Naive thymus-derived CD8-positive, alpha-beta T cell (primary cell): ENCODE measurements around the gene GYG1. TPM values are rescaled to one million over a fixed set of nuclear protein-coding genes. Genes with fewer than 3 reads are reported as not detected.
A peak's percentile ranks its signal among the peaks of the same experiment; 100 is the strongest.

Experiments used
- ATAC-seq, 2 donors: fragments of 150-1000 bp; cut with Tn5 transposase in 1 of 2; sonication (Bioruptor Pico), chemical (Tn5 transposase) in 1 of 2; 1 replicate in 1 of 2; 2 replicates in 1 of 2; pipeline ENCODE4 v1.10.0; 2021; ENCODE audit warnings: mild to moderate bottlenecking in 2 of 2, moderate library complexity in 2 of 2
- POLR2A ChIA-PET: fragments of 350-600 bp; sonication (Branson Sonifier 250); formaldehyde crosslinking; loops from one replicate; lab custom pipeline; 2021; ENCODE audit warnings: antibody characterized with exemption; lab: Charles Lee
- DNase-seq, 10 donors: peaks; one replicate each; pipeline versions ENCODE4 v3.0.0 to v3.0.0-alpha.2; 2020 to 2022
- H3K27ac Mint-ChIP-seq, 10 donors: one replicate each; pipeline ENCODE4 v1.8.0; 2020 to 2022; ENCODE audit warnings: mild to moderate bottlenecking in 10 of 10, mixed read lengths in 10 of 10, moderate library complexity in 4 of 10, inconsistent platforms in 1 of 10
- H3K27me3 Mint-ChIP-seq, 5 donors: one replicate each; pipeline ENCODE4 v1.8.0; 2021 to 2022; ENCODE audit warnings: mixed read lengths in 5 of 5
- H3K36me3 Mint-ChIP-seq, 3 donors: one replicate each; pipeline ENCODE4 v1.8.0; 2020 to 2022; ENCODE audit warnings: mixed read lengths in 3 of 3, mild to moderate bottlenecking in 2 of 3, inconsistent platforms in 1 of 3
- H3K4me1 Mint-ChIP-seq, 4 donors: one replicate each; pipeline ENCODE4 v1.8.0; 2021 to 2022; ENCODE audit warnings: mixed read lengths in 4 of 4
- H3K4me3 Mint-ChIP-seq, 10 donors: one replicate each; pipeline ENCODE4 v1.8.0; 2020 to 2022; ENCODE audit warnings: mild to moderate bottlenecking in 10 of 10, mixed read lengths in 10 of 10, moderate library complexity in 6 of 10, inconsistent platforms in 1 of 10
- H3K9me3 Mint-ChIP-seq, 9 donors: one replicate each; pipeline ENCODE4 v1.8.0; 2020 to 2022; ENCODE audit warnings: mixed read lengths in 9 of 9, mild to moderate bottlenecking in 3 of 9, inconsistent platforms in 1 of 9, moderate library complexity in 1 of 9
- polyA plus RNA-seq, 3 donors: library from polyadenylated mRNA; unstranded; fragments of 300-500 nt; fragmentation: Illumina TruSeq; gene quantifications; one replicate each; pipeline ENCODE4 v1.2.3, GENCODE V29; 2021
- total RNA-seq, 8 experiments: library from RNA in 2 of 8; stranded (reverse) in 2 of 8; gene quantifications; one replicate each; pipeline ENCODE4 v1.2.3 and lab custom pipeline; 2021 to 2026

GYG1 gene
- total and polyA plus RNA-seq, 5 experiments from 2014 or later: 18.7 to 28.0 (median 23.4) TPM

DNA sequence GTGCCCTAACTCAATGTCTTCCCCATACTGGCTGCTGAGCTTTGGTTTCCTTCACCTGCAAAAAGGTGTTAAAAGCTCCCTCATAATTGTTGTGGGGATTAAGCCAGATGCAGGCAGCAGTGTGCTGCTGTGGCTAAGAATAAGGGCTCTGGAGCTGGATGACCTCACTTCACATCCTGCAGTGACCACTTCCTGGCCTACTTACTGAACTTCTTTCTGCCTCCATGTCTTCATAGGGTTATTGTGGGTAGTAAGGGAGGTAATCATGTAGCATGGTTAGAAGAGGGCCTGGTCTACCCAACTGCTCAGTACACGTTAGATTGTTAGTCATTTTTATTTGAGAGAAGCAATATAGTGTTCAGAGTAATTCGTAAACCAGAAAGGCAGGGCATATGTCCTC is 18.4 kb downstream of the GYG1 start:
- Mint-ChIP-seq H3K4me3 (peak overlapping the region in 1 of 10 donors; percentile 40), H3K27ac (peak overlapping the region in 3 of 10 donors; percentile 22 to 89 (median 71)), H3K9me3 (no peaks in the 10 kb centered on the region), H3K4me1 (peaks cover 5 to 19% (median 13%) of the 10 kb centered on the region in 4 donors), H3K27me3 (no peaks in the 10 kb centered on the region), H3K36me3 (peaks cover 16 to 69% (median 40%) of the 10 kb centered on the region in 3 donors)
- DNase-seq (peak in 4 of 10 donors; percentile 10 to 47 (median 14)), ATAC-seq (peak; percentile 42 to 68)
- POLR2A ChIA-PET: interaction anchor here (2.6 kb wide), 1 partner anchor 18 kb away, joined by 11 read pairs; the partner anchor contains the start of gene GYG1

GRCh38 chr3:149010504-149010951 is 19.2 kb downstream of the GYG1 start:
- no peak for ATAC-seq
- DNase-seq: no peak
- Mint-ChIP-seq H3K4me1 (peaks cover 10 to 23% (median 17%) of the 10 kb centered on the region in 4 donors), H3K27ac (peak overlapping the region in 4 of 10 donors; percentile 7 to 89 (median 32)), H3K9me3 (no peaks in the 10 kb centered on the region), H3K36me3 (peaks cover 22 to 74% (median 43%) of the 10 kb centered on the region in 3 donors), H3K4me3 (no peak overlapping the region), H3K27me3 (no peaks in the 10 kb centered on the region)
- POLR2A ChIA-PET: interaction anchor here (0.7 to 2.6 kb wide), 2 partner anchors 11 to 19 kb away, joined by 5 to 11 read pairs; partner anchors contain the start of gene GYG1

- no peak for ATAC-seq
- Mint-ChIP-seq H3K4me1 (peaks cover 12 to 25% (median 20%) of the 10 kb centered on the region in 4 donors), H3K27ac (peak overlapping the region in 4 of 10 donors; percentile 7 to 89 (median 32)), H3K4me3 (no peak overlapping the region), H3K27me3 (no peaks in the 10 kb centered on the region), H3K9me3 (no peaks in the 10 kb centered on the region), H3K36me3 (peaks cover 22 to 75% (median 45%) of the 10 kb centered on the region in 3 donors)
- POLR2A ChIA-PET: interaction anchor here (2.6 kb wide), 1 partner anchor 19 kb away, joined by 11 read pairs; the partner anchor contains the start of gene GYG1
- no peak for DNase-seq
Measured at GRCh38 chr3:149010966-149011365, 19.6 kb downstream of the GYG1 start.

GRCh38 chr3:149011676-149012075 is 20.3 kb downstream of the GYG1 start:
- no peak for ATAC-seq
- DNase-seq: no peak
- Mint-ChIP-seq H3K4me1 (peaks cover 16 to 26% (median 22%) of the 10 kb centered on the region in 4 donors), H3K27ac (no peak overlapping the region), H3K36me3 (peaks cover 22 to 77% (median 45%) of the 10 kb centered on the region in 3 donors), H3K4me3 (no peak overlapping the region), H3K27me3 (no peaks in the 10 kb centered on the region), H3K9me3 (no peaks in the 10 kb centered on the region)
- POLR2A ChIA-PET: no interaction called here

- H3K4me1 Mint-ChIP-seq: peaks cover 17 to 25% (median 21%) of the 10 kb centered on the region in 4 donors
- H3K27ac Mint-ChIP-seq: no peak overlapping the region
- no peaks in the 10 kb centered on the region for H3K9me3 Mint-ChIP-seq
- DNase-seq (no peak), ATAC-seq (no peak)
- peaks cover 12 to 71% (median 39%) of the 10 kb centered on the region in 3 donors for H3K36me3 Mint-ChIP-seq
- POLR2A ChIA-PET: no interaction called here
- no peak overlapping the region for H3K4me3 Mint-ChIP-seq
- H3K27me3 Mint-ChIP-seq: no peaks in the 10 kb centered on the region
Measured at GRCh38 chr3:149013726-149014125, 22.4 kb downstream of the GYG1 start.

DNA sequence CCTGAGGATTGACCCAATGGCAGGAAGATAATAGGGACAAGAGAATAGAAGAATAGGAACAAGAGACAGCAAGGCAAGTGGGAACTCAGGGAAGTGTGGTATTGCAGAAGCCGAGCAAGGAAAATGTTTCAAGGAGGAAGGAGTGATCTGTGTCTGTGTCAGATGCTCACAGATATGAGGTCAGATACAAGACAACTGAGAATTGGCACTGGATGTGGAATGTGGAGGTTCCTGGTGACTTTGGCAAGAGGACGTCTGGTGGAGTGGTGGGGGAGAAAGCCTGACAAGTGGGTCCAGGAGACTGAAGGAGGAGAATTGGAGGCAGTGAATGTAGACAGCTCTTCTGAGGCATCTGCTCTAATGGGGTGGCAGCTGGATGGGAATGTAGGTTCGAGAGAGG is 24.1 kb downstream of the GYG1 start:
- H3K9me3 Mint-ChIP-seq: no peaks in the 10 kb centered on the region

GRCh38 chr3:149016242-149016641 is 24.9 kb downstream of the GYG1 start:
- Mint-ChIP-seq H3K4me1 (peaks cover 12 to 18% (median 15%) of the 10 kb centered on the region in 4 donors), H3K27me3 (no peaks in the 10 kb centered on the region), H3K9me3 (no peaks in the 10 kb centered on the region), H3K4me3 (no peak overlapping the region), H3K27ac (peak overlapping the region in 2 of 10 donors; percentile 12 to 57), H3K36me3 (peaks cover 8 to 64% (median 21%) of the 10 kb centered on the region in 3 donors)
- POLR2A ChIA-PET: no interaction called here
- ATAC-seq (no peak), DNase-seq (no peak)

More for the DNA sequence above, 24.1 kb downstream of the GYG1 start:
- H3K27me3 Mint-ChIP-seq: no peaks in the 10 kb centered on the region
- ATAC-seq: no peak
- POLR2A ChIA-PET: no interaction called here
- peaks cover 13 to 20% (median 15%) of the 10 kb centered on the region in 4 donors for H3K4me1 Mint-ChIP-seq
- no peak for DNase-seq
- H3K27ac Mint-ChIP-seq: peak overlapping the region in 4 of 10 donors; percentile 11 to 57 (median 14)
- H3K36me3 Mint-ChIP-seq: peaks cover 12 to 66% (median 30%) of the 10 kb centered on the region in 3 donors
- H3K4me3 Mint-ChIP-seq: no peak overlapping the region

- DNase-seq: no peak
- Mint-ChIP-seq H3K4me1 (peaks cover 10 to 18% (median 15%) of the 10 kb centered on the region in 4 donors), H3K27me3 (no peaks in the 10 kb centered on the region), H3K36me3 (peaks cover 6 to 60% (median 15%) of the 10 kb centered on the region in 3 donors), H3K9me3 (no peaks in the 10 kb centered on the region), H3K27ac (peak overlapping the region in 1 of 10 donors; percentile 57), H3K4me3 (no peak overlapping the region)
- POLR2A ChIA-PET: no interaction called here
- no peak for ATAC-seq
Measured at GRCh38 chr3:149016669-149017541, 25.6 kb downstream of the GYG1 start.

- POLR2A ChIA-PET: no interaction called here
- no peaks in the 10 kb centered on the region for H3K9me3 Mint-ChIP-seq
- peaks cover 10 to 18% (median 15%) of the 10 kb centered on the region in 4 donors for H3K4me1 Mint-ChIP-seq
- H3K27me3 Mint-ChIP-seq: no peaks in the 10 kb centered on the region
- no peak for ATAC-seq
- H3K27ac Mint-ChIP-seq: peak overlapping the region in 2 of 10 donors; percentile 1 to 53
- H3K36me3 Mint-ChIP-seq: peaks cover 6 to 64% (median 20%) of the 10 kb centered on the region in 3 donors
- no peak overlapping the region for H3K4me3 Mint-ChIP-seq
- DNase-seq: no peak
Measured at GRCh38 chr3:149018247-149018646, 26.9 kb downstream of the GYG1 start.

GRCh38 chr3:149019580-149019979 is 28.2 kb downstream of the GYG1 start:
- POLR2A ChIA-PET: no interaction called here
- H3K4me3 Mint-ChIP-seq: no peak overlapping the region
- peaks cover 9 to 17% (median 13%) of the 10 kb centered on the region in 4 donors for H3K4me1 Mint-ChIP-seq
- H3K27me3 Mint-ChIP-seq: no peaks in the 10 kb centered on the region
- H3K27ac Mint-ChIP-seq: peak overlapping the region in 4 of 10 donors; percentile 7 to 55 (median 20)
- no peak for DNase-seq
- ATAC-seq: no peak
- peaks cover 0 to 1% (median 0%) of the 10 kb centered on the region in 9 donors for H3K9me3 Mint-ChIP-seq
- H3K36me3 Mint-ChIP-seq: peaks cover 12 to 68% (median 23%) of the 10 kb centered on the region in 3 donors

DNA sequence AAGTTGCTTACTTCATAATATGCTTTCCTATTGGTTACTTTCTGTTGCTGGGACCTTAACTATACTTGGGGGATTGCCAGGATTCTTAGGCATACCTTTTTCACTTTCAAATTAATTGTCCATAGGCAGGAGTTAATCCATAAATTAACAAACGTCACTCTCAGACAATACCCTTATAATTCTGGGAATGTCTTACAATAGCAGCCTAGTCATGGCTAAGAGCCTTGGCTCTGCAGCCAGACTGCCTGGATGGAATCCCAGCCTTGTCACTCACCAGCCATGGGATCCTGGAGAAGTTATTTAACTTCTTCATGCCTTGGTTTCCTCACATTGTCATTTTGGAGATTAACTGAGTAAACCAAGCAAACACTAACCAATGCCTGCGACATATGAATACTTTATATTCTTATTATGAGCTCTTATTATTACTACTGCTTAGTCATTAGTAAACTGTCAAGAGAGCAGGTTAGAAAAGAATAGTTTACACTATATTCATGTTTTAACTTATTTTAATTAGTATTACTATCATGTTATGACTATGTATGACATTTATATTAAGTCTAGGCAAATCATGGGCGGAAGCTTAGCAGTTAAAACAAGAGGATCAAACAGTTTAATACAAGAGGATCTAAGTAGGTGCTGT is 29.0 kb downstream of the GYG1 start:
- peak overlapping the region in 2 of 10 donors; percentile 2 to 10 for H3K27ac Mint-ChIP-seq

DNA sequence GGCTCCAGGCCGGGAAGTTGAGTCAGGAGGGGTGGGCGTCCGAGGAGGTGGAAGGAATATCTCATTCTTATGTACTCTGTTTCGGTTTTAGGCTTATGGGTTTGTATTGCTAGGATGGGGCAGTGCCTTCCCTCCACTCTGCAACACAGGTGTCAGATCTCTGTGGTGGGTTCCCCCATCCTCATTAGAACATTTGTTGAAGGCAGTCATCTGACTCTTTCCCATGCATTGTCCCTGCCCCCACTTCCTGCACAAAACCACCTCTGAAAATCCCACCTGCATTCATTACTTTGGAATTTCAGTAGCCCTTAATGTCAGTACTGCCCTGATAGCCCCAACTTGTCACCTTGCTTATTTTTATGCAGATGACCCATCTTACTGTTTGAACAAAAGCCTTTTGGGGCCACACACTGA is 29.5 kb downstream of the GYG1 start:
- Mint-ChIP-seq H3K4me1 (peaks cover under 1 to 11% (median 7%) of the 10 kb centered on the region in 4 donors), H3K36me3 (peaks cover 12 to 64% (median 26%) of the 10 kb centered on the region in 3 donors), H3K27me3 (no peaks in the 10 kb centered on the region), H3K27ac (peak overlapping the region in 1 of 10 donors; percentile 2), H3K4me3 (no peak overlapping the region), H3K9me3 (peaks cover 0 to 6% (median 0%) of the 10 kb centered on the region in 9 donors)
- ATAC-seq (no peak), DNase-seq (no peak)
- POLR2A ChIA-PET: no interaction called here

More for the DNA sequence above, 29.0 kb downstream of the GYG1 start:
- POLR2A ChIA-PET: no interaction called here
- no peaks in the 10 kb centered on the region for H3K27me3 Mint-ChIP-seq
- DNase-seq (no peak), ATAC-seq (no peak)
- peaks cover 14 to 68% (median 31%) of the 10 kb centered on the region in 3 donors for H3K36me3 Mint-ChIP-seq
- H3K9me3 Mint-ChIP-seq: peaks cover 0 to 6% (median 0%) of the 10 kb centered on the region in 9 donors
- H3K4me1 Mint-ChIP-seq: peaks cover 6 to 14% (median 11%) of the 10 kb centered on the region in 4 donors
- no peak overlapping the region for H3K4me3 Mint-ChIP-seq
